Smooth muscle cell (in vitro differentiated cells): ENCODE data around the gene GRAMD1A. TPM values are rescaled to one million over a fixed set of nuclear protein-coding genes. Genes with fewer than 3 reads are reported as not detected.

ENCODE experiments used
- DNase-seq: peaks from one replicate; lab custom pipeline; 2025; ENCODE audit not compliant: unreplicated experiment; lab: John Stamatoyannopoulos, UW
- H2AFZ ChIP-seq: fragments of 200-600 bp; sonication (generic); 2 replicates; pipeline ENCODE4 v1.6.0; 2016; ENCODE audit warnings: antibody characterized with exemption, low read depth, mild to moderate bottlenecking
- H3F3A ChIP-seq: fragments of 200-600 bp; sonication (generic); 2 replicates; pipeline ENCODE4 v1.6.0; 2017; ENCODE audit warnings: antibody characterized with exemption, low read depth
- H3K27ac ChIP-seq: fragments of 200-600 bp; sonication (generic); 2 replicates; pipeline ENCODE4 v1.5.1; 2016; ENCODE audit warnings: low read depth, mild to moderate bottlenecking
- H3K27me3 ChIP-seq: fragments of 200-600 bp; sonication (generic); 2 replicates; pipeline ENCODE4 v1.6.1; 2016; ENCODE audit warnings: low read depth, mild to moderate bottlenecking
- H3K36me3 ChIP-seq: fragments of 200-600 bp; sonication (generic); 2 replicates; pipeline ENCODE4 v1.5.1; 2016; ENCODE audit warnings: low read depth
- H3K4me1 ChIP-seq: fragments of 200-600 bp; sonication (generic); 2 replicates; pipeline ENCODE4 v1.5.1; 2016; ENCODE audit warnings: low read depth
- H3K4me2 ChIP-seq: fragments of 200-600 bp; sonication (generic); 2 replicates; pipeline ENCODE4 v1.6.0; 2016; ENCODE audit warnings: mild to moderate bottlenecking
- H3K4me3 ChIP-seq: fragments of 200-600 bp; sonication (generic); 2 replicates; pipeline ENCODE4 v1.5.1; 2016; ENCODE audit warnings: mild to moderate bottlenecking
- H3K79me2 ChIP-seq: fragments of 200-600 bp; sonication (generic); 2 replicates; pipeline ENCODE4 v1.6.0; 2016; ENCODE audit warnings: low read depth, mild to moderate bottlenecking
- H3K9ac ChIP-seq: fragments of 200-600 bp; sonication (generic); 2 replicates; pipeline ENCODE4 v1.6.0; 2016; ENCODE audit warnings: low read depth
- H3K9me3 ChIP-seq: fragments of 200-600 bp; sonication (generic); replicated peaks from 2 replicates; pipeline ENCODE4 v1.5.1; 2016; ENCODE audit warnings: low read depth
- H4K20me1 ChIP-seq: fragments of 200-600 bp; sonication (generic); 2 replicates; pipeline ENCODE4 v1.6.0; 2016; ENCODE audit warnings: low read depth
- WGBS: methylation state at CpG from one replicate; pipeline ENCODE4 v1.1.7; 2016; ENCODE audit warnings: low lambda C conversion rate; 5-methylcytosine and 5-hydroxymethylcytosine counted together
- polyA plus RNA-seq: library from polyadenylated mRNA; unstranded; fragments of >200 nt; fragmentation: Nextera tagmentation; extraction: Ambion mirVana; gene quantifications from 2 replicates; pipeline ENCODE4 v1.2.1, GENCODE V29; 2016
- total RNA-seq: library from RNA; depleted of rRNA; stranded (reverse); fragments of >200 nt; gene quantifications from 2 replicates; pipeline ENCODE4 v1.2.3, GENCODE V29; 2014
- TF ChIP-seq, protein P1 (sequence below): fragments of 200-600 bp; sonication (generic); IDR thresholded peaks from 2 replicates; pipeline ENCODE4 v1.5.1; 2017; ENCODE audit warnings: borderline replicate concordance, mild to moderate bottlenecking, antibody characterized with exemption; ENCODE audit not compliant: insufficient read depth, poor library complexity, severe bottlenecking

Gene GRAMD1A
- total RNA-seq: 19.4 and 27.6 TPM in 2 replicates
- polyA plus RNA-seq: 59.6 and 74.1 TPM in 2 replicates

DNA sequence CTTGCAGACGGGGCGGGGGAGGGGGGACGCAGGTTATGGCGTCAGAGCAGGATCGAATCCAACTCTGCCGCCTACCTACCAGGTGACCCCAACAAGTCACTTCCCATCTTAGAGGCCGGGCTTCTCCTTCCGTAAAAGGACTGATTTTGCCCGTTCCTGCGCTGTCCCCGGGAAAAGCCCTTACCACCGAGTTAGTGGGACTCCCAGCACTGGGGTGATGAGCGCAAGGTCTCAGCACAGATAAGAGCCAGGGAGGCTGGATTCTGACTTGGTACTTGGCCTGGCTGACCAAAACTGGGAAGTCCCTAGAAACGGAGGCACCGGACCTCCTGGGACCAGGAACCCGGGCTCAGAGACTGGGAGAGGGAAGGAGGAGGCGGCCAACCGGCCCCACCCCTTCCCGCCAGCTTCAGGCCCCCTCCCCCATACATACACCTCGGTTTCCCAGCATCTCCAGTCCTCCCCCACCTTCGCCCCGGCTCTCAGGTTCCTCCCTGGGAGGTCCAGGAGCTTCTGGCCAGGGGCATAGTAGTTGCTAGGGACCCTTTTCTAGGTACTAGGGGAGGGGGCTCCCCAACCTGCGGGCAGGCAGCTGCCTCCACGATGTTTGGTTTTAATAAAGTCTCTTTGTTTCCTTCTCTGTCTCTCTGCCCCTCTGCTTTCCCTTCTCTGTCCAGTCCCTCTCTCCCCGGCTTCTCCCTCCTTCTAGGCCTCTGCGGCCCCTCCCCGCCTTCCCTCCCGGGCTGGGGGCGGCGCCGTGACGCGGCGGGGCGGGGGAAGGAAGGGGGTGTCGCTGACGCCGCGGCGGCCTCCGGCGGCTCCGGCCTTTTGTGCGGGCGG lies at the start of gene GRAMD1A:
Gene GRAMD1A (plus strand): TSS at position 826 of the 840 bp plus-strand sequence. CDS start 156 bp downstream, outside the sequence.
- Histone ChIP-seq H2AFZ (peak within 1 kb of the TSS; percentile 86), H3K9me3 (no peaks in the 10 kb centered on the region), H3K4me1 (peaks cover 13% of the 10 kb centered on the region), H3F3A (no peaks in the 10 kb centered on the region), H3K27me3 (no peaks in the 10 kb centered on the region), H3K9ac (peak within 1 kb of the TSS; percentile 82), H3K4me3 (peak within 1 kb of the TSS; percentile 55), H3K4me2 (peak within 1 kb of the TSS; percentile 94), H3K36me3 (no peaks in the 10 kb centered on the region), H3K27ac (peak within 1 kb of the TSS; percentile 85), H4K20me1 (peaks cover 40% of the 10 kb centered on the region), H3K79me2 (peaks cover 38% of the 10 kb centered on the region)
- TF ChIP-seq, protein P1, sequence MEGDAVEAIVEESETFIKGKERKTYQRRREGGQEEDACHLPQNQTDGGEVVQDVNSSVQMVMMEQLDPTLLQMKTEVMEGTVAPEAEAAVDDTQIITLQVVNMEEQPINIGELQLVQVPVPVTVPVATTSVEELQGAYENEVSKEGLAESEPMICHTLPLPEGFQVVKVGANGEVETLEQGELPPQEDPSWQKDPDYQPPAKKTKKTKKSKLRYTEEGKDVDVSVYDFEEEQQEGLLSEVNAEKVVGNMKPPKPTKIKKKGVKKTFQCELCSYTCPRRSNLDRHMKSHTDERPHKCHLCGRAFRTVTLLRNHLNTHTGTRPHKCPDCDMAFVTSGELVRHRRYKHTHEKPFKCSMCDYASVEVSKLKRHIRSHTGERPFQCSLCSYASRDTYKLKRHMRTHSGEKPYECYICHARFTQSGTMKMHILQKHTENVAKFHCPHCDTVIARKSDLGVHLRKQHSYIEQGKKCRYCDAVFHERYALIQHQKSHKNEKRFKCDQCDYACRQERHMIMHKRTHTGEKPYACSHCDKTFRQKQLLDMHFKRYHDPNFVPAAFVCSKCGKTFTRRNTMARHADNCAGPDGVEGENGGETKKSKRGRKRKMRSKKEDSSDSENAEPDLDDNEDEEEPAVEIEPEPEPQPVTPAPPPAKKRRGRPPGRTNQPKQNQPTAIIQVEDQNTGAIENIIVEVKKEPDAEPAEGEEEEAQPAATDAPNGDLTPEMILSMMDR: no peak
- WGBS: 3% methylated on average over 32 of the region's 45 CpGs
- peak; percentile 72 for DNase-seq

DNA sequence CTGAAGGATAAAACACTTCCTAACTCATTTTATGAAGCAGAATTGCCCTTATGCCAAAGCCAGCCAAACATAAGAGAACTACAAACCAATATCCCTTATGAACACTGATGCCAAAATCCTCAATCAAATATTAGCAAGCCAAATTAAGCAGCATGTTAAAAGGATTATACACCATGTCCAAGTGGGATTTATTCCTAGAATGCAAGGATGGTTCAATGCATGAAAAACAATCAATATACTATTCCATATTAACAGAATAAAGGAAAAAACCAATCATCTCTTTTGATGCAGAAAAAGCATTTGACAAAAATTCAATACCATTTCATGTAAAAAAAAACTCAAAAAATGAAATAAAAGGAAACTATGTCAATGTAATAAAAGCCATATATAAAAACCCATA lies 47.0 kb upstream of the GRAMD1A start:
- Histone ChIP-seq H3K4me2 (no peak overlapping the region), H3F3A (no peaks in the 10 kb centered on the region), H3K4me1 (no peaks in the 10 kb centered on the region), H3K27ac (no peak overlapping the region), H2AFZ (no peak overlapping the region), H3K27me3 (no peaks in the 10 kb centered on the region), H3K79me2 (no peaks in the 10 kb centered on the region), H4K20me1 (no peaks in the 10 kb centered on the region), H3K9me3 (peaks cover 46% of the 10 kb centered on the region), H3K36me3 (peaks cover 41% of the 10 kb centered on the region), H3K9ac (no peak overlapping the region), H3K4me3 (no peak overlapping the region)
- DNase-seq: no peak
- TF ChIP-seq, protein P1: no peak

DNA sequence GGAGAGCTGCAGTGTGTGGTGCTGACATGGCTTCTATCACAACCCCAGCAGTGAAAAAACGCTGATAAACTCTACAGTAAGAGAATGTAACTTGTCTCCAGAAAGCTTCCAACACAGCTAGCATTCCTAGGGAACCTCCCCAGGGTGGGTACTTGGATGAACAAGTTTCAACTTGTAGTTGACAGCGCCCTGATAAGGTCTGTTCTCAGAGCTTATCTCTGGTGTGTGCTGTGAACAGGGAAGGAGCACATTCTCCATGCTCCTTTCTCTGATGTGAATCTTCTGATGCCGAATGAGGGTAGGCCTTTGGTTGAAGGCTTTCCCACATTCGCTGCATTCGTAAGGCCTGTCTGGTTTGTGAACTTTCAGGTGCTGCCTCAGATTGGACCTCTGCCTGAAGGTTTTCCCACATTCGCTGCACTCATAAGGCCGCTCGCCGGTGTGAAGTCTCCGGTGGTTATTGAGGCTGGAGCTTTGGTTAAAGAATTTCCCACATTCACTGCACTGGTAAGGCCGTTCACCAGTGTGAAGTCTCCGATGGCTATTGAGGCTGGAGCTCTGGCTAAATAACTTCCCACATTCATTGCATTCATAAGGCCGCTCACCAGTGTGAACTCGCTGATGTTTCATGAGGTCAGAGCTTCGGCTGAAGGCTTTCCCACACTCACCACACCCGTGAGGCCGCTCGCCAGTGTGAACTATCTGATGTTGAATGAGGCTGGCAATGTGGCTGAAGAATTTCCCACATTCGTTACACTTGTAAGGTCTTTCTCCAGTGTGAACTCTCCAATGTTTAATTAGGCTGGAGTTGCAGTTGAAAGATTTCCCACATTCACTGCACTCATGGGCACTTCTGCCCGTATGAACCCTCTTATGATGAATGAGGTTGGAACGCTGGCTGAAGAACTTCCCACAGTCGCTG lies 42.0 kb upstream of the GRAMD1A start:
- Histone ChIP-seq H3F3A (no peaks in the 10 kb centered on the region), H3K27ac (no peak overlapping the region), H3K9ac (no peak overlapping the region), H3K4me1 (peaks cover 4% of the 10 kb centered on the region), H3K4me2 (no peak overlapping the region), H3K4me3 (no peak overlapping the region), H3K79me2 (peaks cover 13% of the 10 kb centered on the region), H3K9me3 (peaks cover 53% of the 10 kb centered on the region), H3K36me3 (peaks cover 46% of the 10 kb centered on the region), H3K27me3 (no peaks in the 10 kb centered on the region), H4K20me1 (peaks cover 4% of the 10 kb centered on the region), H2AFZ (no peak overlapping the region)
- TF ChIP-seq, protein P1: no peak
- no peak for DNase-seq
- 97% methylated on average over 22 of the region's 22 CpGs for WGBS
